Cortex of kidney (tissue), 1 donor: Measurements from ENCODE around the gene FBLN2.

Experiments
- DNase-seq: peaks from one replicate; lab custom pipeline; 2025; lab: John Stamatoyannopoulos, UW

Gene FBLN2

GRCh38 chr3:13665582-13666226 is 116.8 kb downstream of the FBLN2 start:
- no peak for DNase-seq

- DNase-seq, result no peak
Measured at GRCh38 chr3:13666227-13666619, 117.3 kb downstream of the FBLN2 start.

GRCh38 chr3:13666781-13667709 is 118.1 kb downstream of the FBLN2 start:
- no peak for DNase-seq

GRCh38 chr3:13668136-13668535 is 119.2 kb downstream of the FBLN2 start:
- no peak for DNase-seq

- no peak for DNase-seq
Measured at GRCh38 chr3:13669457-13669856, 120.5 kb downstream of the FBLN2 start.

GRCh38 chr3:13670292-13670691 is 121.4 kb downstream of the FBLN2 start:
- no peak for DNase-seq

- DNase-seq, result no peak
Measured at GRCh38 chr3:13671482-13672233, 122.7 kb downstream of the FBLN2 start.

- no peak for DNase-seq
Measured at GRCh38 chr3:13673207-13673606, 124.3 kb downstream of the FBLN2 start.

GRCh38 chr3:13674538-13675185 is 125.7 kb downstream of the FBLN2 start:
- no peak for DNase-seq

GRCh38 chr3:13676356-13677017 is 127.6 kb downstream of the FBLN2 start:
- no peak for DNase-seq

- no peak for DNase-seq
Measured at GRCh38 chr3:13677272-13677671, 128.3 kb downstream of the FBLN2 start.

- no peak for DNase-seq
Measured at GRCh38 chr3:13681931-13682330, 133.0 kb downstream of the FBLN2 start.

GRCh38 chr3:13682331-13683013 is 133.5 kb downstream of the FBLN2 start:
- DNase-seq, result no peak

- DNase-seq, result no peak
Measured at GRCh38 chr3:13683288-13683687, 134.4 kb downstream of the FBLN2 start.

GRCh38 chr3:13683772-13684171 is 134.8 kb downstream of the FBLN2 start:
- DNase-seq, result no peak

- DNase-seq, result no peak
Measured at GRCh38 chr3:13684350-13684749, 135.4 kb downstream of the FBLN2 start.

GRCh38 chr3:13684854-13685253 is 135.9 kb downstream of the FBLN2 start:
- no peak for DNase-seq

- no peak for DNase-seq
Measured at GRCh38 chr3:13685721-13686120, 136.8 kb downstream of the FBLN2 start.

GRCh38 chr3:13686367-13687160 is 137.6 kb downstream of the FBLN2 start:
- DNase-seq, result no peak

GRCh38 chr3:13687517-13687943 is 138.6 kb downstream of the FBLN2 start:
- no peak for DNase-seq
